IPS DF 4.7 (cell line): ENCODE results near the gene ADGRB2.

ENCODE experiments used
- DNase-seq: peaks from one replicate; pipeline ENCODE4 v3.0.0-alpha.2; 2013; ENCODE audit warnings: low spot score; ENCODE audit errors: extremely low read depth

The ADGRB2 gene

DNA sequence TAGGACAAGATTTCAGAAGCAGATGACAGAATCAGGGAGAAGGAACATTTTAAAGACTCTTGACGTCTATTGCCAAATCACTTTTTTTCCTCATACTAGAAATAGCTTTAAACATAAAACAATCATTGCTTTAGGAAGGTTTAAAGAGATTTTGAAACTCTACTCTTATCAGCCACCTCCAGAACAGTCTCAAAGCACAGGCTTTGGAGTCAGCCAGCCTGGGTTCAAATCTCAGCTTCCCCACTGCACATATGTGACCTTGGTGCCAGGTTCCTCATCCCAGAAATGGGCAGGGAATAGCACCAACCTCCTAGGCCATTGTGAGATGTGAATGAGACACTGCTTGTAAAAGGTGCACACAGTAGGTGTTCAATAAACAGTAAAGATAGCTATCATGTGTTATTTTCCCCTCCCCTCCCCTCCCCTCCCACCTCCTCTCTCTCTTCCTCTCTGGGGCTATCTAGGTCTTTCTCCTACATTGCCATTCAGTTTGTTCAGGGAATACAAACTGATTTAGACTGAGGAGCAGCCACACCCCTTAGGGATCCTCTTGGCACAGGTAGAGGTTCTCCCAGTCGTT lies 31.0 kb upstream of the ADGRB2 start:
- no peak for DNase-seq

DNA sequence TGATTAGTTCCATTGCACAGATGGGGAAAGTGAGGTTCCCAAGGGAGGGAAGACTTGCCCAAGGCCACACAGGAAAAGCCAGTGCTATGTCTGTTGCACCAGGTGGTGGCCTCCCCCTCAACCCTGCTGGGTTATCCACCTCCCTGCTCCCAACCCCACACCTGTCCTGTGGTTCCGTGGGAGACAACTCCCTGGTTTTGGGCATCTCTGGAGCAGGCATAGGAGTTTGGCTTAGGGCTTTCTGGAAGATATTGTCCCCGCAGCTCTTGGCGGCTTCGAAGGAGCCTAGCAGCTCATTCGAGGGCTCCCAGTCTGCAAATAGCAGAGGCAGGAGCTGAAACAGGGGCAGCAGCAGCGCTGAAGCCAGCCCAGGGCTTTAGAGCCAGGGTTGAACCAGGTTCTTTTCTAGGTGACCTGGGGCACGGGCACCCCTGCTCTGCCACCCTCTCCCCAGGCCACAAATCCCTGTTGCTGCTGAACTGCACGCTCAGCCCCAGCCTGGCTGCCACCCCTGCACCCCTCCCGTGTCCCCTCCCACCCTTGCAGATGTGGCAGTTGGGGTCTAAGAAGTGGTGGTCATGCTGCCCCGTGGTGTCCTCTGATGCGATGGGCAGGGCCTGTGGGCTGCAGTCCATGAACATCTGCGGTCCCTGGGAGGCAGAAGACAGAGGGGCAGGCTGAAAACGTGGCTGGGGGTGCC lies 29.6 kb upstream of the ADGRB2 start:
- DNase-seq, result no peak

DNA sequence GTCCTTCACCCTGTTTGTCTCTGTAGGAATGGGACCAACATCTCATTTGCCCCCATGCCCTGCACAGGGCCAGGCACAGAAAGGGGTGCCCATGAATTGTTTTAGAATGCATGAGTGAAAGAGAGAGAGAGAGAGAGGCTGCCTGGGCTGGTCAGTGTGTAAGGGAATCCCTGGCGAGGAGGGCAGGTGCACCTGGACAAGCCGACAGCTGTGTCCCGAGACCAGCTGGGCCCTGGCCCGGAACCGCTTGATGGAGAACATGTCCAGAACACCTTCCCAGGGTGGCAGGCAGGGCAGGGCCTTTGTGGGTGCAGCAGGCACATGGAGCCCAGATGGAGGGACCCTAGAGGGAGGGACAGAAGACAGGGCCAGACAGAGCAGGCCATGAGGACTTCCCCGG lies 28.9 kb upstream of the ADGRB2 start:
- no peak for DNase-seq

DNA sequence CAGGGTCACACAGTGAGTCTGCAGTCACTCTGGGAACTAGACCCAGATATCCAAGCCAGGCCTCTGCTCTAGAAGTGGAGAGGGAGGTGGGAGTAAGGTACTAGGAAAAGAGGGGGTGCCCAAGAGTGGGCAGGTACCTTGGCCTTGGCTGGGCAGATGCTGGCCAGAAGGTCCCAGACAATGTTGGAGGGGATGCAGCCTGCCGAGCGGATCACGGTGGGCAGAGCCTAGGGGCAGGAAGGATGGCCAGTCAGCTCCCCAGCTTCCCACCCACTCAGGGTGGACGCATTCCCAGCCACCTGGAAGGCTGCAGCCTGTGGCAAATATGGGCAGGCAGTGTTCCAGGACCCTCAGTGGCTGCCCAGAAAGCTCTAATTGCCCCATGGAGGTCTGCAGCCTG lies 28.4 kb upstream of the ADGRB2 start:
- DNase-seq, result no peak

DNA sequence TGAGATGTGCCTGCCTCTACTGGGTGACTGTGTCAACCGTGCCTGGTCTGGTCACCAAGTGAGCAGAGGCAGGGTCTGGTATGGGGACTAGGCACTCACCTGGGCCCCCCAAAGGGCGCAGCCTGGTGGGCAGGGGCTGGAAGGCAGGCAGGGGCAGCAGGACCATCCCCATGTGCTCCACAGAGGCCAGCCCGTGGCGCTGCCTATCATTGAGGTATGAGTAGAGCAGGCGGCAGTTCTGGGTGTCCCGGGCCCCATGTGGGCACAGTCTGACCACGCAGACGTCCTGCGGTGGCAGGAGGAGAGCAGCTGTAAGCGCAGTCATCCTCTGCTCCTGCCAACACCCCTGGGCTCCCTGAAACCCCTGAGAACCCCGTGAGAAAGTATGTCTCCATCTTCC lies 28.0 kb upstream of the ADGRB2 start:
- DNase-seq, result no peak

DNA sequence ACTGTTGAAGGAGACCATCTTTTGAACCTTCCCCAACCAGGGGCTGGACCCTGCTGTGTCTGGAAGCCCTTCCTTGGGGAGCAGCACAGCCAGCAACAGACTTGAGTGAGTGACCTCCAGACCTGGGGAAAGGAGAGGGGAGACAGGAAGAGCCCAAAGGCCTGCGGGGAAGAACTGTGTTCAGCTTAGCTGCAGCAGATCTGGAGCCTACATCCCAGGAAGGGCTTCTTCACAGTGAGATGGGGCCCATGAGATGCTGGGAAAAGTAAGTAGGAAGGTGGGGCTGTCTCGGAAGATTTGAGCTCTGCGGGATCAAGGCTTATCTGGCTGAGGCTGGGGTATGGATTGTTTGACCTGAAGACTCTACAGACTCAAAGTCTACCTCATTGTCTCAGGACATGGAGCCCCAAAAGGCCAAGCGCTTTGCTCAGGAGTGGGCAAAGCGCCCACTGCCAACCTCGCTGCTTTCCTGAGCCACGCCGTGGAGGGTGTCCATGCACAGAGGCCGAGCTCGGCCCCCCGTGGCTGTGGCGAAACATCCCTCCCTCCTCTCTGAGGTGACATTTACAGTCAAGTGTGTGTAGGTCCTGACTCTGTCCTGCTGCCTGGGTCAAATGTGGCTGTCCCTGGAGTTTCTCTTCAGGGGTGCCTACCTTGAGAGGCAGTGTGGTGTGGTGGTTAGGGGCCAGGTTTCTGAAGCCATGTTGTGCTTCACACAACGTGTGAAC lies 27.2 kb upstream of the ADGRB2 start:
- no peak for DNase-seq

DNA sequence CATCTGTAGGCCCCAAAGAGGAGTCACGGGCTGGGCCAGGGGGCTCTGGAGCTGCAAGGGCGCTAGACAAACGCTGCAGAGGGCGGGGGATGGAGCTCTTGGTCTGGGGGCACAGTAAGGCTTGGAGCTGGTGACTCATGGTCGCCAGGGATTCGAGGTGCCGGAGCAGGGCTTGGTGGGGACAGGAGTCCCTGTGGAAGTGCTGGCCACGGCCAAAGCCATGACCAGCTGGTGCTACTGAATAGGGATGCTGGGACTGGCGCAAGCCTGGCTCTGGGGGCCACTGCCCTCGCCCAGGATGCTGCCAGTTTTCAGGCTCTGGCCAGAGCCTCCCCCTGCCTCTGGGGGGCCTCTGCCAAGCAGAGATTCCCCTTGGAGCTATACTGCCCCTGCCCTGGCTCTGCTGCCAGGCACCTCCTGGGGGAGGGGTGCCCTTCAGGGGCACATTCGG lies 26.5 kb upstream of the ADGRB2 start:
- no peak for DNase-seq

DNA sequence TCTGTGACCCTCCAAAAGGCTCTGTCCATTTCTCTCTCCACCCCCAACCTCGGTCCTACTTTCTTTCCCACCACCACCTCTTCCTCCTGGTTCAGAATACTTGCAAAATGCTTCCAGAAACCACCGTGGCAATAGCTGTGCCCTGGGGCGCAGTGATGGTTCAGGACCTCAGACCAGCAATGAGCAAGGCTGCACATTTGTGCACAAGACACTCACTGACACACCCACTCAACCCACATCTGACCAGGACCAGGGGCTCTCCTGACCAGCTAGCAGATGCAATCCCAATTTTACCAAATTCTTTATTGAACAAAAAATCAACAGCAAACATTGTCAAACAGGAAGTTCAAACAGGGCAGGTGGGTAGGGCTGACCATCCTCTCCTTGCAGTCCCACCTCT lies 26.0 kb upstream of the ADGRB2 start:
- no peak for DNase-seq

DNA sequence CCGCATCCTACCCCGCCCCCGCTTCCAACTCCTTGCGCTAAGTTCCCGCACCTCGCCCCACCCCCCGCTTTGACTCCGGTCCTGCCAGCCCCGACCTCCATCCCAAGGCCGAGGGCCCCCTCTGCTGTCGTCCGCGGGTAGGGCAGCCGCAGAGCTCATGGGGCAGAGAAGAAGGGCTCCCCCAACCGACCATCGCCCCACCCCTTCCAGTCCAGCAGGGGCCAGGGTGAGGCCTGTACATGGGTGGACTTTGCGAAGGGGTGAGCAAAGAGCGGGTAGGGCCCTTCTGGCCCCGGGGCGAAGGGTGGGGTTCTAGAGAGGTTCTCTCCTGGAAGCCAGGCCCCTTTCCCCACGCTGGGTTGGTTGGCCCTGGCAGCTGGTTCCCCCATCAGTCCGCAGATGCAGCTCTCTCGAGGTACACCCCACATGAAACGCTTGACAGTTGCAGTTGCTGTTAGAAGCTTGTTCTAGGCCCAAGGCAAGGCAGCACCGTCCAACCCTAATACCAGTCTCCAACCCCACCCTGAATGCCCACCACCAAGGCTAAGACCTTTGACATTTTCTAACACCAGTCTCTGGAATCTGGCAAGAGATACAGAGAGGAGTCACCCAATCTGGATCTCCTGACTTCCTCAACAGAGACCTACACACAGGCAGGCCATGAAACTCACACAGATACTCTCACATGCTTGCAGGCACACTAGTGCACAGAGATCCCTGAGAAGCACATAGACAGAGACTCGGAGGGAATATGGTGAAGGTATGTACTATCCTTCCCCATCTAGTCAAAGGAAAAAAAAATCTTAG lies 25.3 kb upstream of the ADGRB2 start:
- DNase-seq, result no peak

DNA sequence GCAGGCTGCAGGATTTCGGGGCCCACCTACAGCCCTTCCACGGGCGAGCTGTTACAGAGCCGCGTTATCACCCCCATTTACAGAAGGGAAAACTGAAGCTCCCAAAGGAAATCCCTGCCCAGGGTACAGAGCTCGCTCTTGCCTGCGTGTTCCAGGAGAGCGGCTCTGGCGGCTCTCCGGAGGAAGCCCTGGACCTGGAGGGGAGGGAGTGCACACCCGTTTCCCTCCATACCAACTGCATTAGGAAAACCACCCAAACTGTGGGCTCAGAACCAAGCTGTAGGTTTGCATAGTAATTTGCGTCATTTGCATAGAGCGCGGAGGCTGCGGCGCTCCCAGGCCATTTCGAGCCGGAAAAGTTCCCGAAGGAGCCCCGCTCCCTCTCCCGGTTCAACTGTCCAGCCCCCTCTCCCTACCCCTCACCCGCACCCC lies 24.7 kb upstream of the ADGRB2 start:
- DNase-seq, result no peak

DNA sequence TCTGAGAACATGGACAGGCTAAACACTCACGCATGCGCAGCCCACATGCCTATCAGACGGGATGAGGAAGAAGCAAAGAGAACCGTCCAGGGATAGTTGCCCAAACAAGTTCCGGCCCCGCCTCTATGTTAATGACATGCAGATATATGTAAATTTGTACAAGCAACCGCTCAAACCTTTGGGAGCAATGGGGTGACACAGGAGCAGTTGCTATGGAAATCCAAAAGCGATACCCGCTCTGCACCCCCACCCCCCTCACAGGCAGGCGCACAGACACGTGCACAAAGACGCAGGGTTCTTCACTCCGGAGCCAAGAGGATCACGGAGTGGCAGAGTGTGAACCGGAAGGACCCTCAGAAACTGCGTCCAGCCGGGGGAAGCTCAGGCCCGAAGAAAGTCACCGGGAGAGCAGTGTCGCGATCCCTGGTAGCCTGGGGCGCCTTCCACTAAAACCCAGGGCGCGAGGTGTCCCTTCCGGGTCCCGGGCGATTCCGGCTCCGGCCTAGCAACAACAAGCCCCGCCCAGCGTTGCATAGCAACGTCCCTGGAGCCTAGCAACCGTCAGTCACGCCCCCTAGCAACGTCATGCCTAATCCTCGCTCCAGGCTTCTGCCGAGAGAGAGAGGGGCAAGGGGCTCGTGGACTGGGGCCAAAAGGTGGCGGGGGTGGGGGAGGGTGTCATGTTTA lies 24.1 kb upstream of the ADGRB2 start:
- no peak for DNase-seq

DNA sequence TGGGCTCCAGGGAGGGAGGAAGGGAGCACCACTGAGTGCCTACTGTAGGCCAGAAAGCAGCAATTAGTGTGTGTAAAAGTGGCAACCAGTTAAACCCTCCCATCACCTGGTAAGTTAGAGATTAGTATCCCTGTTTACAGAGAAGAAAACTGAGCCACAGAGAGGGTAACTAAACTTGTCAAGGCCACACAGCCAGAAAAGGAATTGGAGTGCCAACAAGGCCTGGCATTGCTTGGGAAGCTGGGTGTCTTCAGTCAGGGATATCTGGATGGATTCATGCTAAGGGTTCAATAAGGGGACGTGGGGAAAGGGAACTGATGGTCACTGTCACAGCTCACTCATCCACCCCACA lies 23.6 kb upstream of the ADGRB2 start:
- DNase-seq, result no peak

DNA sequence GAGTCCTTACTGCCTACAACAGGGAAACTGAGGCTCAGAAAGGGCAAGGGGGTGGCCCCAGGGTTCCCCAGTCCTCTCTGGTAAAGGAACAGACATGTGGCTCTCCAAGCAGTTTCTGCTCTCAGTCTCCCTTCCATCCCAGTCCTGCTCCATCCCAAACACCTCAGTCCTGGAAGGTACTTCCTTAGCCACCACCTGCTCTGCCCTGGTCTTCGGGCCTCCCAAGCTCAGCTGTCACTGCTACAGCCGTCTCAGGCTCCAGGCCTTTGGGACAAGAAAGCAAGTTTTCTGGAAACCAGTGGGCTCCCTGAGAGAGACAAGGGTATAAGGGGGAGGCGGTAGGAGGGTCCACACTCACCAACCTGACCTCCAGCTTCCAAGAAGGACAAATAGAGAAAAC lies 23.1 kb upstream of the ADGRB2 start:
- DNase-seq, result no peak

DNA sequence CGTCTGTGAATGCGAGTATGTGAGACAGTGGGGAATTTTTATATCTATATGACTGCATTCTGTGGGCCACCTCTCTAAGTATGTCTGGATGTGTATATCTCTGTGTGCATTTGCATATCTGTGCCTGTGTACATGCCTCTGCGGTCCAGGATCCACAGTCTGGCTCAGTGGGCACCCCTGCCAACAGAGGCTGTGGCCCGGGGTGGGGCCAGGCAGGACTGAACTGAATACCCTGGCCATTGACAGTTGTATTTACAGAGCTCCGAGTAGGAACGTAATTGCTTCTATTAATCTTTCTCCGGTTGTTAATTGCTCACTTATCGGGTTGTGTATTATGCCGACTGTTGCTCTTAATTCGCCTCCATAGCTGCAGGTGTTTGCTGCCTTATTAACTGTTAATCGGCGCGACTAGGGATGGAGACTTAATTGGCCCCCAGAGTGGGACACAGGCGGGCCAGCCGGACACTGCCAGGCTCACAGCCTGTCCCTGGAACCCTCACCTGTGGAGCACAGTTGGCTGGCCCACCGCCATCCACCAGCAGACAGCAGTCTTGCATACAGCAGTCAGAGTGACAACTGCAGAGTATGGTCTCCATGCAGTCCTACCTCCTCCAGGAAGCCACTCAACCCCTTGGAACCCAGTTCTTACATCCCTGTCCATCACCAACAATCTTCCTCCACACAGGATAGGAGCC lies 22.4 kb upstream of the ADGRB2 start:
- DNase-seq, result no peak

DNA sequence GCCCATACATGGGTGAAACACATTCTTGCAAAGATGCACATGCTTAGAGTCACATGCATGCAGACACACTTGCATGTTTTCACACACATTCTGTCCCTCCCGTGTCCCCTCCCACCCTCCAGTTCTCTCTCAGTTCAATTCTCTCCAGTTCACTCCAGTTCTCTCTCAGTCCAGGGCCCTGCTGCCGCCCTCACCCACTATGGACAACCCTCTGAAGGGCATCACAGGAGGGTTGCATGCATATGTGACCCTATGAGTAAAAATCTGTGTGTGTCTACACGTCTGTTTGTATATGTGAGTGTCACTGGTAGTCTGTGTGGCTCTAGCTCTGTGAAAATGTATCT lies 21.8 kb upstream of the ADGRB2 start:
- DNase-seq, result no peak

DNA sequence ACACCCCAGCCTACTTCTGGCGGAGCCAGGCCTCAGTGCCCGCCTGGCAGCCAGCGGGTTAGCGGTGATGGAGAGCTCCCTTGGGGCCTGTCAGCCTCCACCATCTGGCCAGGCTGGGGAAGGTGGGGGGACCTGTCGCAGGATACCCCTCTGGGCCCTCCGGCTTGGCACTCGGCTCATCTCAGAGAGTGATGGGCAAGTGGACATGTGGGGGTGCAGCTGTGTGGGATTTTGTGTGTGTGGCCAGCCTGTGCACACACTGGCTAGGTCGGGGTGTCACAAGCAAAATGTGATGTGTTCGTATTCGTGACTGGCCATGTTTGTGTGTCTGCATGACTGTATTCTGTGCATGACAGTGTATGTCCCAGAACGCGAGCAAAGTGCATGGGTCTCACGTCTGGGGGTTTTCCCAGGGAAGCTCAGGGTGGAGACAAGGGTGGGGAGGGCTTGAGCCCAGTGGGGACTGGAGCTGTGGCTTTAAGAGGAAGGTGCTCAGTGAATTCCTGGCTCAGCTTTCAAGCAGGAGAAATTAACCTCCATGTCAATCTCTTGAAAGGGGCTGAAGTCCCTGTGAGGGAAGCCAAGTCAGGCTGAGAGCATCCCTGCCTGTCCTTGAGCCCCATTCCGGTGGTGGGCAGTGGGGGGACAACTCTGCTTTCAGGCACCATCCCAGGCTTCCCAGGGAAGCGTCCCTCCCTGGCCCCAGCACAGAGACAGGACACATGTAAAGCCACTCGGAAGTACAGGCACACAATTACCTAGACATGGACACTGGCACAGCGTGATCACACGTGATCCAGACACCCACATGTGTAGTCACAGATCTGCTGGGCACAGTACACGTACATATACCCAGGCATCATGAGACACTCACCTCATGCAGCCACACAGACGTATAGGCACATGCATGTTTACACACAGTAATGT lies 21.1 kb upstream of the ADGRB2 start:
- no peak for DNase-seq

DNA sequence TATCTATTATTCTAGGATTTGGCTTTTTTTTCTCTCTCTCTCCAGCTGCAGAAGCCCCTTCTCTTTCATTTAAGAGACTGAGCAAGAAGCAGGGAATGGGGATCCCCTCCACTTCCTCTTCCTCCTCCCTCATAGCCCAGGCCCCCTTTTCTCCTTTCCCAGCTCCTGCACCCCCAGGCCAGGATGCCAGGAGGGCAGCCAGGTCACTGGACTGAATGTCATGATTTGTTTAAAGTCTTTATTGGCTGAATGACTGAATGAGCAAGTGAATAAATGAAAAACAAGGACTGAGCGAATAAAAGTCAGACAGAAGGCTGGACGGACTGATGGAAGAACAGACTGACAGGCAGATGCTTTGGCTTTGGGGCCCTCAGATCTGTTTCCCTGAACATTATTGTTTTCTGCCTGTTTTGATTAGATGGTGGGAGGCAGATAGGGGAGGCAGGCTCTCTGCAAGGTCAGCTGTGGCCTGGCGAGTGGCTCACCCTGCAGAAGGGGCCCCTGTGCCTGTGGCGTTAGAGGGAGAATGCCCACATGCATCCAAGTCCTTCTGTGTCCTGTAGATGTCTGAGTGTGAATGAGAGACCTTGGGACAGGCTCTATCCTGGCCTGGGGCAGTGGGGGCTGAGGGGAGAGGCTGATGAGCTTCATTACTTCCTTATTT lies 20.3 kb upstream of the ADGRB2 start:
- no peak for DNase-seq

DNA sequence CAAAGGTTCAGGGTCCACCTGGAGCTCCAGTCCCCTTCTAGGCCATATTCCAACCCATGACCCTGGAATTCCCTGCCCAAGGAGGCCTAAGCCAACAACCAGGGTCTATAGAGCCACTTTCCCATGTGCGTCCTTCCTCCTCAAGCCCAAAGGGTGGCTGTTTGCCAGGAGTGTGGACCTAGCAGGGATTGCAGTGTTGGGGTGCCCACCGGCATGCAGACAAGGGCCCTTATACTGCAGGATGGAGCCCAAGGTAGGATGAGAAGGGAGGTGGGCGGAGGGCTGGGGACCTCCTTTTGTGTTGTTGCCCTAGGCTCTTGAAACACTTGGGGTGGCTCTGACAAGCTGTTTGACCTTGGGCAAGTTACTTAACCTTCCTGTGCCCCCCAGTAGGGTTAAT lies 19.7 kb upstream of the ADGRB2 start:
- no peak for DNase-seq
